Mesenchymal stem cell (in vitro differentiated cells and primary cell): ENCODE results near the gene TBPL1.

Experiments used
- DNase-seq: peaks from one replicate; pipeline ENCODE4 v3.0.0-alpha.2; 2013
- H2AFZ ChIP-seq: one replicate; pipeline ENCODE4 v1.6.1; 2013; ENCODE audit warnings: low read depth, mild to moderate bottlenecking, control low read depth, inconsistent platforms, low read length, moderate library complexity
- H2AK5ac ChIP-seq: 2 replicates; pipeline ENCODE4 v1.6.1; 2013; ENCODE audit warnings: low read length, moderate library complexity, mild to moderate bottlenecking, inconsistent platforms; ENCODE audit not compliant: severe bottlenecking
- H2BK120ac ChIP-seq: one replicate; pipeline ENCODE4 v1.6.1; 2013; ENCODE audit warnings: low read depth, mild to moderate bottlenecking, inconsistent platforms, low read length, moderate library complexity
- H2BK12ac ChIP-seq, 2 experiments: one replicate each; pipeline ENCODE4 v1.6.1; 2013; ENCODE audit warnings: inconsistent platforms in 2 of 2, low read length in 2 of 2, mild to moderate bottlenecking in 2 of 2, moderate library complexity in 2 of 2, control low read depth in 1 of 2
- H2BK15ac ChIP-seq: one replicate; pipeline ENCODE4 v1.6.1; 2013; ENCODE audit warnings: mild to moderate bottlenecking, low read depth, inconsistent platforms; ENCODE audit not compliant: poor library complexity, severe bottlenecking
- H2BK5ac ChIP-seq: 2 replicates; pipeline ENCODE4 v1.6.1; 2013; ENCODE audit warnings: low read depth, mild to moderate bottlenecking, low read length, control low read depth, inconsistent platforms; ENCODE audit not compliant: poor library complexity, severe bottlenecking
- H3K14ac ChIP-seq, 2 experiments: one replicate each; pipeline ENCODE4 v1.6.1; 2013; ENCODE audit warnings: inconsistent platforms in 2 of 2, low read length in 2 of 2, control low read depth in 1 of 2, mild to moderate bottlenecking in 1 of 2, moderate library complexity in 1 of 2
- H3K18ac ChIP-seq, 2 experiments: one replicate each; pipeline ENCODE4 v1.6.1; 2013; ENCODE audit warnings: inconsistent platforms in 2 of 2, low read length in 2 of 2, control low read depth in 1 of 2, low read depth in 1 of 2, mild to moderate bottlenecking in 1 of 2
- H3K23ac ChIP-seq, 2 experiments: one replicate each; pipeline ENCODE4 v1.6.1; 2013; ENCODE audit warnings: inconsistent platforms in 2 of 2, low read length in 2 of 2, mild to moderate bottlenecking in 2 of 2, moderate library complexity in 2 of 2, control low read depth in 1 of 2
- H3K27ac ChIP-seq: 2 replicates; pipeline ENCODE4 v1.5.1; 2013; ENCODE audit warnings: mild to moderate bottlenecking, moderate library complexity, low read length, control low read depth, inconsistent platforms; ENCODE audit not compliant: poor library complexity, severe bottlenecking
- H3K27me3 ChIP-seq, 2 experiments: 2 replicates each; pipeline versions ENCODE4 v1.6.1 to v1.7.0; 2013; ENCODE audit warnings: low read length in 2 of 2, mild to moderate bottlenecking in 2 of 2, moderate library complexity in 2 of 2, control low read depth in 1 of 2, inconsistent platforms in 1 of 2; ENCODE audit not compliant: control insufficient read depth in 1 of 2, insufficient read depth in 1 of 2
- H3K36me3 ChIP-seq, 2 experiments: 2 replicates each; pipeline versions ENCODE4 v1.6.1 to v1.7.0; 2013; ENCODE audit warnings: low read length in 2 of 2, control low read depth in 1 of 2, inconsistent platforms in 1 of 2, low read depth in 1 of 2, mild to moderate bottlenecking in 1 of 2; ENCODE audit not compliant: insufficient read depth in 2 of 2, control insufficient read depth in 1 of 2
- H3K4ac ChIP-seq, 2 experiments: one replicate each; pipeline ENCODE4 v1.6.1; 2013; ENCODE audit warnings: inconsistent platforms in 2 of 2, low read length in 2 of 2, mild to moderate bottlenecking in 2 of 2, moderate library complexity in 2 of 2, control low read depth in 1 of 2, low read depth in 1 of 2
- H3K4me1 ChIP-seq: 2 replicates; pipeline ENCODE4 v1.6.1; 2013; ENCODE audit warnings: low read depth, low read length, control low read depth; ENCODE audit not compliant: control insufficient read depth, insufficient read depth
- H3K4me2 ChIP-seq: 2 replicates; pipeline ENCODE4 v1.6.1; 2013; ENCODE audit warnings: low read length, mild to moderate bottlenecking, inconsistent platforms; ENCODE audit not compliant: poor library complexity, severe bottlenecking
- H3K4me3 ChIP-seq, 2 experiments: 2 replicates each; pipeline versions ENCODE4 v1.5.1 to v1.7.0; 2013; ENCODE audit warnings: low read length in 2 of 2, mild to moderate bottlenecking in 2 of 2, control low read depth in 1 of 2, low read depth in 1 of 2; ENCODE audit not compliant: insufficient read depth in 1 of 2
- H3K79me1 ChIP-seq: replicated peaks from 2 replicates; pipeline ENCODE4 v1.6.1; 2013; ENCODE audit warnings: mild to moderate bottlenecking, control low read depth, low read length, inconsistent platforms; ENCODE audit not compliant: poor library complexity, severe bottlenecking
- H3K9ac ChIP-seq: 2 replicates; pipeline ENCODE4 v1.7.0; 2013; ENCODE audit warnings: mild to moderate bottlenecking, low read length, moderate library complexity
- H3K9me3 ChIP-seq: 2 replicates; pipeline ENCODE4 v1.7.0; 2013; ENCODE audit warnings: mild to moderate bottlenecking, low read length; ENCODE audit not compliant: control insufficient read depth
- H4K8ac ChIP-seq: one replicate; pipeline ENCODE4 v1.6.1; 2013; ENCODE audit warnings: inconsistent platforms, mild to moderate bottlenecking, low read length, moderate library complexity
- H4K91ac ChIP-seq: one replicate; pipeline ENCODE4 v1.6.1; 2013; ENCODE audit warnings: mild to moderate bottlenecking, low read length, inconsistent platforms
- WGBS: methylation state at CpG from one replicate; pipeline ENCODE4 v1.1.7; 2013; ENCODE audit warnings: mixed read lengths; 5-methylcytosine and 5-hydroxymethylcytosine counted together

Gene TBPL1

GRCh38 chr6:133971861-133972260 is 18.8 kb downstream of the TBPL1 start:
- Histone ChIP-seq H3K79me1 (peaks cover 10% of the 10 kb centered on the region), H3K4me2 (no peak overlapping the region), H3K36me3 (no peaks in the 10 kb centered on the region), H4K91ac (no peak overlapping the region), H3K18ac (no peak overlapping the region), H2AK5ac (no peak overlapping the region), H3K9ac (no peak overlapping the region), H3K23ac (no peak overlapping the region), H2BK15ac (no peak overlapping the region), H2AFZ (no peak overlapping the region), H3K14ac (no peak overlapping the region), H2BK5ac (no peak overlapping the region), H3K4me1 (peaks cover 5% of the 10 kb centered on the region), H2BK12ac (no peak overlapping the region), H3K27me3 (no peaks in the 10 kb centered on the region), H3K27ac (no peak overlapping the region), H2BK120ac (no peak overlapping the region), H3K4ac (no peak overlapping the region), H3K9me3 (no peaks in the 10 kb centered on the region), H4K8ac (no peak overlapping the region), H3K4me3 (no peak overlapping the region)
- no peak for DNase-seq
- no CpG with 5 or more reads among the region's 1 CpG for WGBS

- Histone ChIP-seq H3K27me3 (no peaks in the 10 kb centered on the region), H2BK15ac (no peak overlapping the region)
- 84% methylated on average over 2 of the region's 2 CpGs for WGBS
These were observed 19.4 kb downstream of the TBPL1 start for GRCh38 chr6:133972388-133972787.

GRCh38 chr6:133973109-133973971 is 20.3 kb downstream of the TBPL1 start:
- Histone ChIP-seq H4K91ac (no peak overlapping the region), H3K23ac (no peak overlapping the region), H2AK5ac (no peak overlapping the region), H3K4ac (no peak overlapping the region), H3K14ac (no peak overlapping the region), H2BK120ac (no peak overlapping the region), H3K4me2 (no peak overlapping the region), H3K79me1 (peaks cover 16% of the 10 kb centered on the region), H3K27me3 (no peaks in the 10 kb centered on the region), H3K9me3 (no peaks in the 10 kb centered on the region), H2AFZ (no peak overlapping the region), H3K4me3 (no peak overlapping the region), H4K8ac (no peak overlapping the region), H2BK12ac (no peak overlapping the region), H3K4me1 (peaks cover 6% of the 10 kb centered on the region), H3K9ac (peak overlapping the region; percentile 29), H2BK15ac (no peak overlapping the region), H3K18ac (no peak overlapping the region), H3K27ac (peak overlapping the region; percentile 45), H2BK5ac (no peak overlapping the region), H3K36me3 (no peaks in the 10 kb centered on the region)
- WGBS, result under 1% methylated on average over 4 of the region's 4 CpGs
- peak; percentile 67 for DNase-seq

More at GRCh38 chr6:133972388-133972787, 19.4 kb downstream of the TBPL1 start:
- no peak overlapping the region for H3K27ac ChIP-seq
- no peak overlapping the region for H3K14ac ChIP-seq
- no peak overlapping the region for H2AFZ ChIP-seq
- no peak overlapping the region for H2BK12ac ChIP-seq
- H2AK5ac ChIP-seq, result no peak overlapping the region
- no peak overlapping the region for H2BK120ac ChIP-seq
- no peak overlapping the region for H3K18ac ChIP-seq
- no peak overlapping the region for H4K91ac ChIP-seq
- H3K4ac ChIP-seq, result no peak overlapping the region
- H2BK5ac ChIP-seq, result no peak overlapping the region
- H3K36me3 ChIP-seq, result no peaks in the 10 kb centered on the region
- DNase-seq, result no peak
- H3K23ac ChIP-seq, result no peak overlapping the region
- no peak overlapping the region for H4K8ac ChIP-seq
- peaks cover 10% of the 10 kb centered on the region for H3K79me1 ChIP-seq
- H3K9me3 ChIP-seq, result no peaks in the 10 kb centered on the region
- no peak overlapping the region for H3K4me3 ChIP-seq
- peaks cover 5% of the 10 kb centered on the region for H3K4me1 ChIP-seq
- H3K4me2 ChIP-seq, result no peak overlapping the region
- no peak overlapping the region for H3K9ac ChIP-seq

GRCh38 chr6:133977983-133978895 is 25.2 kb downstream of the TBPL1 start:
- no peak overlapping the region for H2BK5ac ChIP-seq
- no peak overlapping the region for H2AFZ ChIP-seq
- H3K4me3 ChIP-seq, result no peak overlapping the region
- no peak overlapping the region for H3K18ac ChIP-seq
- H3K4ac ChIP-seq, result no peak overlapping the region
- H2BK15ac ChIP-seq, result no peak overlapping the region
- no peak overlapping the region for H2BK120ac ChIP-seq
- no peak overlapping the region for H3K27ac ChIP-seq
- H4K8ac ChIP-seq, result no peak overlapping the region
- H3K23ac ChIP-seq, result no peak overlapping the region
- peak; percentile 69 for DNase-seq
- H3K27me3 ChIP-seq, result no peaks in the 10 kb centered on the region
- H3K36me3 ChIP-seq, result peaks cover 0 to 24% of the 10 kb centered on the region in 2 experiments
- H3K79me1 ChIP-seq, result peaks cover 11% of the 10 kb centered on the region
- no peaks in the 10 kb centered on the region for H3K9me3 ChIP-seq
- H2AK5ac ChIP-seq, result no peak overlapping the region
- WGBS, result 44% methylated on average over 2 of the region's 2 CpGs
- no peak overlapping the region for H2BK12ac ChIP-seq
- no peak overlapping the region for H3K14ac ChIP-seq
- H3K4me2 ChIP-seq, result no peak overlapping the region
- no peak overlapping the region for H3K9ac ChIP-seq
- peaks cover 2% of the 10 kb centered on the region for H3K4me1 ChIP-seq
- H4K91ac ChIP-seq, result no peak overlapping the region
